HL-60 (cell line): Measurements from ENCODE around the gene KCND2.

Experiments
- GABPA ChIP-seq: IDR thresholded peaks from 2 replicates; pipeline ENCODE4 v1.6.1; 2012; ENCODE audit warnings: low read depth
- POLR2AphosphoS5 ChIP-seq: IDR thresholded peaks from 2 replicates; pipeline ENCODE4 v1.6.1; 2012; ENCODE audit warnings: low read depth
- REST ChIP-seq: IDR thresholded peaks from 2 replicates; pipeline ENCODE4 v1.6.1; 2012; ENCODE audit warnings: low read depth; ENCODE audit not compliant: insufficient replicate concordance
- SPI1 ChIP-seq: IDR thresholded peaks from 2 replicates; pipeline ENCODE4 v1.6.1; 2012; ENCODE audit warnings: low read depth, mild to moderate bottlenecking, borderline replicate concordance
- TF ChIP-seq, protein P1 (sequence below): IDR thresholded peaks from one replicate; pipeline ENCODE4 v1.5.1; 2011; ENCODE audit warnings: low read length, control low read depth, inconsistent platforms; ENCODE audit not compliant: insufficient read depth

DNA sequence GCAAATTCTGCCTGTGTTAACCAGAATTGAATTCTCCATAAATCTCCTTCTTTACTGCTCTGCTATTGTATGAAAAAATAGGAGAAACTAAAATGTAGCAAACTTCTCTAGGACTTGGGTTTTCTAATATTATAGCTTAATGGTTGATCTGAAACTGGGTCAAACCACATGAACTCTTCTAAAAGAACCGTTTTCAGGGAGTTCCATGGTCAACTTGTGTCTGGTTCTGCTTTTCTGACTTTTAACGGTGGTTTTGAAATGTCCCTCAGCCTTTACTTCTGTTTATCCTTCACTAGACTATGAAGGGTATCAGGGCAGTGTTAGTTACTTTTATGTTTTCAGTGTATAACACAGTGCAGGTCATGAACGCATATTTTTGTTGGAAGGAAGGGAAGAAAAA lies 342.7 kb downstream of the KCND2 start:
- TF ChIP-seq SPI1, result no peak
- TF ChIP-seq POLR2AphosphoS5, result no peak
- TF ChIP-seq, protein P1, sequence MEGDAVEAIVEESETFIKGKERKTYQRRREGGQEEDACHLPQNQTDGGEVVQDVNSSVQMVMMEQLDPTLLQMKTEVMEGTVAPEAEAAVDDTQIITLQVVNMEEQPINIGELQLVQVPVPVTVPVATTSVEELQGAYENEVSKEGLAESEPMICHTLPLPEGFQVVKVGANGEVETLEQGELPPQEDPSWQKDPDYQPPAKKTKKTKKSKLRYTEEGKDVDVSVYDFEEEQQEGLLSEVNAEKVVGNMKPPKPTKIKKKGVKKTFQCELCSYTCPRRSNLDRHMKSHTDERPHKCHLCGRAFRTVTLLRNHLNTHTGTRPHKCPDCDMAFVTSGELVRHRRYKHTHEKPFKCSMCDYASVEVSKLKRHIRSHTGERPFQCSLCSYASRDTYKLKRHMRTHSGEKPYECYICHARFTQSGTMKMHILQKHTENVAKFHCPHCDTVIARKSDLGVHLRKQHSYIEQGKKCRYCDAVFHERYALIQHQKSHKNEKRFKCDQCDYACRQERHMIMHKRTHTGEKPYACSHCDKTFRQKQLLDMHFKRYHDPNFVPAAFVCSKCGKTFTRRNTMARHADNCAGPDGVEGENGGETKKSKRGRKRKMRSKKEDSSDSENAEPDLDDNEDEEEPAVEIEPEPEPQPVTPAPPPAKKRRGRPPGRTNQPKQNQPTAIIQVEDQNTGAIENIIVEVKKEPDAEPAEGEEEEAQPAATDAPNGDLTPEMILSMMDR, result no peak
- no peak for TF ChIP-seq REST
- no peak for TF ChIP-seq GABPA
